Lung (tissue), 12 donors: Measurements from ENCODE around the gene FTSJ3. TPM values are rescaled to one million over a fixed set of nuclear protein-coding genes. Genes with fewer than 3 reads are reported as not detected.

Experiments used
- ATAC-seq: fragments of 200-7000 bp; cut with Tn5 transposase; one replicate; pipeline ENCODE4 v1.9.1; 2020; ENCODE audit warnings: moderate number of reproducible peaks; ENCODE audit not compliant: insufficient read depth, low FRiP score
- DNase-seq, 3 donors: peaks; one replicate each; pipeline ENCODE4 v3.0.0-alpha.2; 2013 to 2017
- H3K27ac ChIP-seq, 2 donors: one replicate each; pipeline ENCODE4 v1.5.1; 2013; ENCODE audit warnings: mild to moderate bottlenecking in 2 of 2, moderate library complexity in 2 of 2, control low read depth in 1 of 2, inconsistent platforms in 1 of 2, low read depth in 1 of 2, low read length in 1 of 2
- H3K27me3 ChIP-seq, 3 donors: one replicate each; pipeline ENCODE4 v1.5.1; 2013; ENCODE audit warnings: low read length in 2 of 3; ENCODE audit not compliant: control insufficient read depth in 3 of 3, insufficient read depth in 3 of 3
- H3K36me3 ChIP-seq, 4 donors: one replicate each; pipeline ENCODE4 v1.5.1; 2013; ENCODE audit warnings: low read length in 4 of 4, mild to moderate bottlenecking in 1 of 4, moderate library complexity in 1 of 4; ENCODE audit not compliant: control insufficient read depth in 4 of 4, insufficient read depth in 4 of 4
- H3K4me1 ChIP-seq, 5 donors: one replicate each; pipeline ENCODE4 v1.5.1; 2013; ENCODE audit warnings: low read length in 5 of 5, mild to moderate bottlenecking in 2 of 5, moderate library complexity in 1 of 5; ENCODE audit not compliant: control insufficient read depth in 5 of 5, insufficient read depth in 5 of 5
- H3K4me3 ChIP-seq: one replicate; pipeline ENCODE4 v1.5.1; 2013; ENCODE audit warnings: mild to moderate bottlenecking, control low read depth, moderate library complexity
- H3K9ac ChIP-seq, 2 donors: one replicate each; pipeline ENCODE4 v1.5.1; 2013; ENCODE audit warnings: low read length in 2 of 2, control low read depth in 1 of 2; ENCODE audit not compliant: insufficient read depth in 1 of 2
- H3K9me3 ChIP-seq, 4 donors: one replicate each; pipeline ENCODE4 v1.5.1; 2013; ENCODE audit warnings: low read length in 3 of 4, mild to moderate bottlenecking in 1 of 4, moderate library complexity in 1 of 4; ENCODE audit not compliant: control insufficient read depth in 4 of 4, insufficient read depth in 3 of 4
- WGBS, 2 donors: extraction: QIAGEN DNeasy Blood & Tissue Kit; methylation state at CpG; one replicate each; pipeline ENCODE4 v1.1.7; 2013; 5-methylcytosine and 5-hydroxymethylcytosine counted together
- polyA plus RNA-seq, 2 donors: library from polyadenylated mRNA; stranded (reverse); fragments of 200-250 nt; gene quantifications; one replicate each; pipeline ENCODE4 v1.2.1, GENCODE V29; 2013
- total RNA-seq, 2 donors: library from RNA; depleted of rRNA in 1 of 2; stranded (reverse); fragments of >200 nt in 1 of 2; gene quantifications; one replicate each; pipeline ENCODE4 v1.2.1, GENCODE V29; 2014 to 2021
- TF ChIP-seq, protein P1 (sequence below): IDR thresholded peaks from 2 replicates; pipeline ENCODE4 v1.5.1; 2012; ENCODE audit warnings: mild to moderate bottlenecking; ENCODE audit errors: control extremely low read depth, extremely low read depth
- donor health status: control.
- donor health status: control.
- donor health status: Bipolar disorder and iron deficiency.
- donor health status: healthy.
- donor health status: DM: yes; HTN: yes; CAD: no.

Gene FTSJ3
- total and polyA plus RNA-seq, 4 donors = 15.4 to 39.8 (median 29.6) TPM

DNA sequence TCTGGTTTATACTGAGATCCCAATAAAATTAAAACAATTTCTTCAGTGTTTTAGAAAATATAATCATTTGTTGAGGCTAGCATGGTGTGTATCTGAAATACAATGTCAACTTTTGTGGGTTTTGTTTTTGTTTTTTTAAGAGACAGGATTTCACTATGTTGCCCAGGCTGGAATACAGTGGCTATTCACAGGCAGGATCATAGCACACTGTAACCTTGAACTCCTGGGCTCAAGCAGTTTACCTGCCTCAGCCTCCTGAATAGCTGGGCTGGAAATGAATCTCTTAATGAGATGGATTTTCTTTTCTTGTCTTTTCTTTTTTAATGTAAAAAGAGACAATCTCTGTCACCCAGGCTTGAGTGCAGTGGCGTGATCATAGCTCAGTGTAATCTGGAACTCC lies 41.3 kb downstream of the FTSJ3 start:
- ATAC-seq (no peak), DNase-seq (no peak)
- TF ChIP-seq, protein P1, sequence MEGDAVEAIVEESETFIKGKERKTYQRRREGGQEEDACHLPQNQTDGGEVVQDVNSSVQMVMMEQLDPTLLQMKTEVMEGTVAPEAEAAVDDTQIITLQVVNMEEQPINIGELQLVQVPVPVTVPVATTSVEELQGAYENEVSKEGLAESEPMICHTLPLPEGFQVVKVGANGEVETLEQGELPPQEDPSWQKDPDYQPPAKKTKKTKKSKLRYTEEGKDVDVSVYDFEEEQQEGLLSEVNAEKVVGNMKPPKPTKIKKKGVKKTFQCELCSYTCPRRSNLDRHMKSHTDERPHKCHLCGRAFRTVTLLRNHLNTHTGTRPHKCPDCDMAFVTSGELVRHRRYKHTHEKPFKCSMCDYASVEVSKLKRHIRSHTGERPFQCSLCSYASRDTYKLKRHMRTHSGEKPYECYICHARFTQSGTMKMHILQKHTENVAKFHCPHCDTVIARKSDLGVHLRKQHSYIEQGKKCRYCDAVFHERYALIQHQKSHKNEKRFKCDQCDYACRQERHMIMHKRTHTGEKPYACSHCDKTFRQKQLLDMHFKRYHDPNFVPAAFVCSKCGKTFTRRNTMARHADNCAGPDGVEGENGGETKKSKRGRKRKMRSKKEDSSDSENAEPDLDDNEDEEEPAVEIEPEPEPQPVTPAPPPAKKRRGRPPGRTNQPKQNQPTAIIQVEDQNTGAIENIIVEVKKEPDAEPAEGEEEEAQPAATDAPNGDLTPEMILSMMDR = no peak
- Histone ChIP-seq H3K27me3 (no peaks in the 10 kb centered on the region), H3K36me3 (peaks cover 9 to 24% (median 15%) of the 10 kb centered on the region in 4 donors), H3K9ac (no peak overlapping the region), H3K27ac (no peak overlapping the region), H3K4me1 (peaks cover 0 to under 1% (median 0%) of the 10 kb centered on the region in 5 donors), H3K9me3 (no peaks in the 10 kb centered on the region), H3K4me3 (no peak overlapping the region)
- 95 to 100% methylated on average over 1 of the region's 1 CpG for WGBS, 2 donors

DNA sequence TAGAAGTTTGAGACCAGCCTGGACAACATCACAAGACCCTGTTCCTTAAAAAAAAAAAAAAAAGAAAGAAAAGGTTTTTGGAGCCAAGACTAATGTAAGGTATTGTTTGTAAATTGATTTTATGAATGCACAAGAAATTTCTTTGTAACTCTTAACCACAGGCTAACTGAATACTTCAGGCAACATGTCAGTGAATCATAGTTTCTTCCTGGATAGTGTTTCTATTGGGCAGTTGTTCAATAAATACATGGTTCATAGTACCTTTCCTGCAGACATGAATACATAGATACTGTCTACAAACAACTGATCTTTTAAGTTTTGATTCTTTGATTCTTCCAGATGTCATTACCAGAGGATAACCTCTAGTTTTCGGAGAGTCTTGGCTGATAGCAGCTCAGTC lies 41.9 kb downstream of the FTSJ3 start:
- ATAC-seq (no peak), DNase-seq (no peak)
- Histone ChIP-seq H3K27ac (no peak overlapping the region), H3K9ac (no peak overlapping the region), H3K4me1 (peaks cover 0 to 1% (median 0%) of the 10 kb centered on the region in 5 donors), H3K4me3 (no peak overlapping the region), H3K27me3 (no peaks in the 10 kb centered on the region), H3K36me3 (peaks cover 11 to 24% (median 14%) of the 10 kb centered on the region in 4 donors), H3K9me3 (no peaks in the 10 kb centered on the region)
- 100% methylated on average over 1 of the region's 1 CpG for WGBS, 2 donors
- TF ChIP-seq, protein P1 = no peak

DNA sequence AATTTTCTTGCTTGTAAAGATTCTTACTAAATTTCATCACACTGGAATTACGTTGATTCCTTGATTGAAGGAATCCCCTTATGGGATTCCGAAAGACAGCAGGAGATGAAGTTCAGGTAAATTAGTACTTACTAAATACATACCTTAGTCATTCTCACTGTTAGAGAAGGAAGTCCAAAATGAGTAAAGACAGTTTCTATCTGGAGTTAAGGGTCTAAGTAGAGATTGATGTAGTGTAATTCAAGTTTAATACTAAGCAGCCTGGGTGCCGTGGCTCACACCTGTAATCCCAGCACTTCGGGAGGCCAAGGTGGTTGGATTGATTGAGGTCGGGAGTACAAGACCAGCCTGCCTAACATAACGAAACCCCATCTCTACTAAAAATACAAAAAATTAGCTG lies 43.9 kb downstream of the FTSJ3 start:
- peaks cover 0 to 3% (median 0%) of the 10 kb centered on the region in 5 donors for H3K4me1 ChIP-seq
- DNase-seq (no peak), ATAC-seq (no peak)
- H3K9me3 ChIP-seq = no peaks in the 10 kb centered on the region
- WGBS, 2 donors = 86 to 91% methylated on average over 6 of the region's 6 CpGs
- no peak overlapping the region for H3K27ac ChIP-seq
- no peak overlapping the region for H3K9ac ChIP-seq
- TF ChIP-seq, protein P1 = no peak
- H3K4me3 ChIP-seq = no peak overlapping the region
- H3K36me3 ChIP-seq = peaks cover 8 to 26% (median 12%) of the 10 kb centered on the region in 4 donors
- H3K27me3 ChIP-seq = no peaks in the 10 kb centered on the region

DNA sequence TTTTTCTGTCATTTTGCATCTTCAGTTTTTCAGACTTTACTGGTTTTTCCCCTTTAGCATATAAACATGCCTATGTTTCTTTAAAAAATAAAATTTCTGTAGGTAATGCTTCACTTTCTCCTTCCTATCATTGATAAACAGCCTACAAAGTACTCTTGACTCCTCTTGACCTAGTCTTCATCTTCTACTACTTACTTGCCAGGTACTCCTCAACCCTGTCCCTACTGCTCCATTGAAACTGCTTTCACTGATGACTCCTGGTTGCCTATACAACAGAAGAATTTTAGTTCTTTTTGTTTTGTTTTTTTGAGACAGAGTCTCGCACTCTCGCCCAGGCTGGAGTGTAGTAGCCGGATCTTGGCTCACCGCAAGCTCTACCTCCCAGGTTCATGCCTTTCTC lies 46.5 kb downstream of the FTSJ3 start:
- WGBS, 2 donors = 96 to 97% methylated on average over 4 of the region's 4 CpGs
- no peak overlapping the region for H3K9ac ChIP-seq
- TF ChIP-seq, protein P1 = no peak
- peaks cover 1 to 24% (median 9%) of the 10 kb centered on the region in 4 donors for H3K36me3 ChIP-seq
- H3K4me1 ChIP-seq = peaks cover 0 to 6% (median 5%) of the 10 kb centered on the region in 5 donors
- no peaks in the 10 kb centered on the region for H3K27me3 ChIP-seq
- no peaks in the 10 kb centered on the region for H3K9me3 ChIP-seq
- H3K27ac ChIP-seq = no peak overlapping the region
- DNase-seq (no peak), ATAC-seq (no peak)
- H3K4me3 ChIP-seq = no peak overlapping the region
